Keratinocyte (primary cell): Measurements from ENCODE around the gene NFATC1. TPM values are rescaled to one million over a fixed set of nuclear protein-coding genes. Genes with fewer than 3 reads are reported as not detected.

Source experiments
- DNase-seq: peaks from one replicate; pipeline ENCODE4 v3.0.0-alpha.2; 2011; ENCODE audit warnings: low read depth, missing footprints, low spot score
- FAIRE-seq: peaks from 2 replicates; lab custom pipeline; 2011; peaks lifted over from hg19 to GRCh38; lab: Jason Lieb, UNC
- H2AFZ ChIP-seq: 2 replicates; pipeline ENCODE4 v1.6.0; 2012; ENCODE audit warnings: low read length, control low read depth, inconsistent platforms; ENCODE audit not compliant: control insufficient read depth
- H3K27ac ChIP-seq: 2 replicates; pipeline ENCODE4 v1.5.1; 2011; ENCODE audit warnings: low read length; ENCODE audit not compliant: control insufficient read depth, insufficient read depth
- H3K27me3 ChIP-seq: 3 replicates; pipeline ENCODE4 v1.6.0; 2011; ENCODE audit warnings: low read length; ENCODE audit not compliant: control insufficient read depth, insufficient read depth; ENCODE audit errors: extremely low read depth
- H3K36me3 ChIP-seq, 2 experiments: 2 replicates in 1 of 2; 3 replicates in 1 of 2; pipeline ENCODE4 v1.5.1; 2011; ENCODE audit warnings: low read length in 2 of 2, mild to moderate bottlenecking in 1 of 2; ENCODE audit not compliant: control insufficient read depth in 2 of 2, insufficient read depth in 2 of 2; ENCODE audit errors: extremely low read depth in 1 of 2
- H3K4me1 ChIP-seq: 3 replicates; pipeline ENCODE4 v1.5.1; 2011; ENCODE audit warnings: low read length; ENCODE audit not compliant: control insufficient read depth, insufficient read depth; ENCODE audit errors: extremely low read depth
- H3K4me2 ChIP-seq: 3 replicates; pipeline ENCODE4 v1.6.0; 2011; ENCODE audit warnings: low read depth, low read length; ENCODE audit not compliant: control insufficient read depth, insufficient read depth; ENCODE audit errors: extremely low read depth
- H3K4me3 ChIP-seq, 3 experiments: fragments of 200-600 bp in 1 of 3; sonication (generic) in 1 of 3; 2 replicates in 2 of 3; 3 replicates in 1 of 3; pipeline ENCODE4 v1.5.1; 2011 to 2016; ENCODE audit warnings: low read length in 3 of 3, mild to moderate bottlenecking in 3 of 3, control low read depth in 2 of 3, inconsistent platforms in 1 of 3, low read depth in 1 of 3, mixed read lengths in 1 of 3, mixed run types in 1 of 3, moderate library complexity in 1 of 3; ENCODE audit not compliant: control insufficient read depth in 2 of 3, insufficient read depth in 2 of 3; ENCODE audit errors: extremely low read depth in 1 of 3
- H3K79me2 ChIP-seq: 2 replicates; pipeline ENCODE4 v1.6.0; 2012; ENCODE audit warnings: low read length; ENCODE audit not compliant: control insufficient read depth, insufficient read depth
- H3K9ac ChIP-seq: 3 replicates; pipeline ENCODE4 v1.6.0; 2011; ENCODE audit warnings: low read length; ENCODE audit not compliant: control insufficient read depth, insufficient read depth; ENCODE audit errors: extremely low read depth
- H3K9me1 ChIP-seq: 3 replicates; pipeline ENCODE4 v1.6.0; 2011; ENCODE audit warnings: low read length; ENCODE audit not compliant: control insufficient read depth, insufficient read depth; ENCODE audit errors: extremely low read depth
- H3K9me3 ChIP-seq: 2 replicates; pipeline ENCODE4 v1.5.1; 2012; ENCODE audit warnings: low read depth, low read length; ENCODE audit not compliant: control insufficient read depth
- H4K20me1 ChIP-seq: 3 replicates; pipeline ENCODE4 v1.6.0; 2011; ENCODE audit warnings: low read length; ENCODE audit not compliant: control insufficient read depth, insufficient read depth; ENCODE audit errors: extremely low read depth
- CTCF ChIP-seq, 3 experiments: IDR thresholded peaks in 1 of 3; conservative IDR thresholded peaks in 1 of 3; optimal IDR thresholded peaks in 1 of 3; 2 replicates in 2 of 3; 3 replicates in 1 of 3; pipeline versions ENCODE3 to v1.5.1; 2011; ENCODE audit warnings: low read length in 3 of 3, mild to moderate bottlenecking in 3 of 3, moderate library complexity in 2 of 3, control low read depth in 1 of 3, inconsistent platforms in 1 of 3; ENCODE audit not compliant: insufficient read depth in 2 of 3; ENCODE audit errors: extremely low read depth in 1 of 3
- EZH2 ChIP-seq: IDR thresholded peaks from one replicate; pipeline ENCODE4 v1.6.1; 2012; ENCODE audit warnings: inconsistent platforms, mild to moderate bottlenecking, low read length, moderate library complexity
- dilution Hi-C: fragments of 300-500 bp; cut with MboI; formaldehyde crosslinking; loops from one replicate; pipeline ENCODE4 v1.7.0; 2020; ENCODE audit warnings: low sequenced_read_pairs; ENCODE audit not compliant: extremely low pct_ligation_motif_present
- polyA plus RNA-seq, 5 experiments: library from polyadenylated mRNA; depleted of rRNA in 3 of 5; stranded (reverse) in 3 of 5; stranded (forward) in 1 of 5; unstranded in 1 of 5; fragments of >200 nt; gene quantifications; 1 replicate in 1 of 5; 2 replicates in 3 of 5; 3 replicates in 1 of 5; pipeline versions ENCODE4 v1.2.1 to v1.2.3, GENCODE V29; 2011 to 2012; ENCODE audit warnings: missing spikeins in 2 of 5, low read depth in 1 of 5, low replicate concordance in 1 of 5

NFATC1 gene
- polyA plus RNA-seq, 1 donor (not counting 4 experiments of a cell fraction or from before 2014, with no cell fraction given) = 0.77 TPM

- no peaks in the 10 kb centered on the region for H3K79me2 ChIP-seq
- TF ChIP-seq EZH2 (no peak), CTCF (optimal IDR thresholded peaks at IDR 0.05 in 1 of 3, IDR thresholded peaks at IDR 0.05 in 1 of 3, conservative IDR thresholded peaks at IDR 0.05 in 1 of 3; ENCODE audit: extremely low read depth in 1 of 3, insufficient read depth in 2 of 3, low read length in 3 of 3) (no peak)
- dilution Hi-C loops = no loop called here
- FAIRE-seq = no peak
- H3K4me2 ChIP-seq = no peak overlapping the region
- no peak overlapping the region for H3K9ac ChIP-seq
- no peak overlapping the region for H3K4me3 ChIP-seq
- H3K27ac ChIP-seq = no peak overlapping the region
- H3K4me1 ChIP-seq = no peaks in the 10 kb centered on the region
- no peak for DNase-seq
- no peaks in the 10 kb centered on the region for H3K36me3 ChIP-seq
- H2AFZ ChIP-seq = no peak overlapping the region
- peaks cover 8% of the 10 kb centered on the region for H3K27me3 ChIP-seq
- H3K9me3 ChIP-seq = no peaks in the 10 kb centered on the region
- H3K9me1 ChIP-seq = no peaks in the 10 kb centered on the region
- no peaks in the 10 kb centered on the region for H4K20me1 ChIP-seq
Observed at GRCh38 chr18:79534356-79534755, 138.6 kb downstream of the NFATC1 start.

- Histone ChIP-seq H4K20me1 (no peaks in the 10 kb centered on the region), H3K9me3 (no peaks in the 10 kb centered on the region), H3K36me3 (no peaks in the 10 kb centered on the region), H3K9me1 (no peaks in the 10 kb centered on the region), H3K4me3 (no peak overlapping the region), H3K79me2 (no peaks in the 10 kb centered on the region), H2AFZ (no peak overlapping the region), H3K4me2 (no peak overlapping the region), H3K9ac (no peak overlapping the region), H3K27me3 (peaks cover 15% of the 10 kb centered on the region), H3K4me1 (peaks cover 2% of the 10 kb centered on the region), H3K27ac (no peak overlapping the region)
- TF ChIP-seq EZH2 (no peak), CTCF (optimal IDR thresholded peaks at IDR 0.05 in 1 of 3, IDR thresholded peaks at IDR 0.05 in 1 of 3, conservative IDR thresholded peaks at IDR 0.05 in 1 of 3; ENCODE audit: extremely low read depth in 1 of 3, insufficient read depth in 2 of 3, low read length in 3 of 3) (no peak)
- dilution Hi-C loops = no loop called here
- no peak for DNase-seq
- FAIRE-seq = no peak
Observed at GRCh38 chr18:79537758-79538157, 142.0 kb downstream of the NFATC1 start.
